ENCODE data around the gene ACAP1.
"Not testable (repeated sequence)": the region's sequence is repeated elsewhere in the genome, so short reads cannot be mapped to it uniquely, and the experiment has no call there.

The ACAP1 gene

GRCh38 chr17:7329997-7330637 is 6.2 kb upstream of the ACAP1 start:
- Mint-ChIP-seq H3K9me3 (no peaks in the 10 kb centered on the region), H3K4me1 (peaks cover 28% of the 10 kb centered on the region), H3K36me3 (peaks cover 3% of the 10 kb centered on the region), H3K27ac (peak overlapping the region; percentile 90), H3K4me3 (peak overlapping the region; percentile 97), H3K27me3 (no peaks in the 10 kb centered on the region)
- DNase-seq (ENCODE audit: low spot score in 2 of 2) = peak; percentile 64 to 80
- ATAC-seq (ENCODE audit: low read depth) = peak; percentile 59

GRCh38 chr17:7330638-7331015 is 5.7 kb upstream of the ACAP1 start:
- ATAC-seq (ENCODE audit: low read depth) (no peak), DNase-seq (ENCODE audit: low spot score in 2 of 2) (no peak)
- H3K4me1 Mint-ChIP-seq = peaks cover 33% of the 10 kb centered on the region
- H3K4me3 Mint-ChIP-seq = peak overlapping the region; percentile 97
- H3K9me3 Mint-ChIP-seq = no peaks in the 10 kb centered on the region
- H3K36me3 Mint-ChIP-seq = peaks cover 2% of the 10 kb centered on the region
- H3K27me3 Mint-ChIP-seq = no peaks in the 10 kb centered on the region
- no peak overlapping the region for H3K27ac Mint-ChIP-seq

GRCh38 chr17:7332111-7332510 is 4.2 kb upstream of the ACAP1 start:
- Mint-ChIP-seq H3K36me3 (peaks cover 2% of the 10 kb centered on the region), H3K27me3 (no peaks in the 10 kb centered on the region), H3K4me3 (peak overlapping the region; percentile 69), H3K27ac (peak overlapping the region; percentile 76), H3K9me3 (no peaks in the 10 kb centered on the region), H3K4me1 (peaks cover 41% of the 10 kb centered on the region)
- no peak for ATAC-seq (ENCODE audit: low read depth)
- DNase-seq (ENCODE audit: low spot score in 2 of 2) = no peak

GRCh38 chr17:7332600-7333069 is 3.7 kb upstream of the ACAP1 start:
- H3K36me3 Mint-ChIP-seq; H3K27me3 Mint-ChIP-seq; ATAC-seq (ENCODE audit: low read depth); H3K9me3 Mint-ChIP-seq: not testable (repeated sequence)
- Mint-ChIP-seq H3K4me1 (peaks cover 41% of the 10 kb centered on the region), H3K4me3 (peak overlapping the region; percentile 69), H3K27ac (peak overlapping the region; percentile 76)
- peak in 1 of 2 donors; percentile 42 for DNase-seq (ENCODE audit: low spot score in 2 of 2)

GRCh38 chr17:7334938-7335538 is 1.3 kb upstream of the ACAP1 start:
- ATAC-seq (ENCODE audit: low read depth) (no peak), DNase-seq (ENCODE audit: low spot score in 2 of 2) (no peak)
- H3K9me3 Mint-ChIP-seq = no peaks in the 10 kb centered on the region
- peaks cover 38% of the 10 kb centered on the region for H3K4me1 Mint-ChIP-seq
- H3K36me3 Mint-ChIP-seq = peaks cover 4% of the 10 kb centered on the region
- H3K27me3 Mint-ChIP-seq = no peaks in the 10 kb centered on the region
- peak overlapping the region; percentile 88 for H3K4me3 Mint-ChIP-seq
- peak overlapping the region; percentile 93 for H3K27ac Mint-ChIP-seq

- H3K27ac Mint-ChIP-seq = peak overlapping the region; percentile 93
- DNase-seq (ENCODE audit: low spot score in 2 of 2); H3K27me3 Mint-ChIP-seq; H3K9me3 Mint-ChIP-seq; ATAC-seq (ENCODE audit: low read depth); H3K36me3 Mint-ChIP-seq: not testable (repeated sequence)
- H3K4me3 Mint-ChIP-seq = peak overlapping the region; percentile 88
- peaks cover 40% of the 10 kb centered on the region for H3K4me1 Mint-ChIP-seq
Observed at GRCh38 chr17:7335765-7336164, 564 bp upstream of the ACAP1 start.

GRCh38 chr17:7337600-7337999 is 1.3 kb downstream of the ACAP1 start:
- H3K36me3 Mint-ChIP-seq = peaks cover 10% of the 10 kb centered on the region

GRCh38 chr17:7340179-7340578 is 3.9 kb downstream of the ACAP1 start:
- H3K27me3 Mint-ChIP-seq = no peaks in the 10 kb centered on the region
- H3K4me1 Mint-ChIP-seq = peaks cover 34% of the 10 kb centered on the region
- no peak overlapping the region for H3K27ac Mint-ChIP-seq
- no peaks in the 10 kb centered on the region for H3K9me3 Mint-ChIP-seq
- ATAC-seq (ENCODE audit: low read depth) (no peak), DNase-seq (ENCODE audit: low spot score in 2 of 2) (no peak)
- H3K4me3 Mint-ChIP-seq = no peak overlapping the region
- peaks cover 16% of the 10 kb centered on the region for H3K36me3 Mint-ChIP-seq

More at GRCh38 chr17:7337600-7337999, 1.3 kb downstream of the ACAP1 start:
- H3K4me3 Mint-ChIP-seq = peak overlapping the region; percentile 88
- not testable (repeated sequence) for H3K27me3 Mint-ChIP-seq; H3K9me3 Mint-ChIP-seq; DNase-seq (ENCODE audit: low spot score in 2 of 2)
- H3K27ac Mint-ChIP-seq = peak overlapping the region; percentile 93
- peaks cover 38% of the 10 kb centered on the region for H3K4me1 Mint-ChIP-seq
- peak; percentile 17 for ATAC-seq (ENCODE audit: low read depth)

- DNase-seq (ENCODE audit: low spot score in 2 of 2) = no peak
- H3K9me3 Mint-ChIP-seq = no peaks in the 10 kb centered on the region
- H3K4me3 Mint-ChIP-seq = no peak overlapping the region
- ATAC-seq (ENCODE audit: low read depth) = no peak
- peaks cover 24% of the 10 kb centered on the region for H3K4me1 Mint-ChIP-seq
- H3K36me3 Mint-ChIP-seq = peaks cover 17% of the 10 kb centered on the region
- no peaks in the 10 kb centered on the region for H3K27me3 Mint-ChIP-seq
- H3K27ac Mint-ChIP-seq = no peak overlapping the region
Observed at GRCh38 chr17:7341842-7342241, 5.5 kb downstream of the ACAP1 start.

GRCh38 chr17:7343250-7343649 is 6.9 kb downstream of the ACAP1 start:
- DNase-seq (ENCODE audit: low spot score in 2 of 2) = no peak
- no peaks in the 10 kb centered on the region for H3K27me3 Mint-ChIP-seq
- peaks cover 14% of the 10 kb centered on the region for H3K4me1 Mint-ChIP-seq
- peaks cover 22% of the 10 kb centered on the region for H3K36me3 Mint-ChIP-seq
- no peak overlapping the region for H3K4me3 Mint-ChIP-seq
- no peak for ATAC-seq (ENCODE audit: low read depth)
- H3K9me3 Mint-ChIP-seq = no peaks in the 10 kb centered on the region
- H3K27ac Mint-ChIP-seq = peak overlapping the region; percentile 47

- H3K36me3 Mint-ChIP-seq = peaks cover 15% of the 10 kb centered on the region
- ATAC-seq (ENCODE audit: low read depth) (no peak), DNase-seq (ENCODE audit: low spot score in 2 of 2) (no peak)
- H3K4me3 Mint-ChIP-seq = no peak overlapping the region
- H3K4me1 Mint-ChIP-seq = peaks cover 18% of the 10 kb centered on the region
- H3K27ac Mint-ChIP-seq = no peak overlapping the region
- no peaks in the 10 kb centered on the region for H3K9me3 Mint-ChIP-seq
- no peaks in the 10 kb centered on the region for H3K27me3 Mint-ChIP-seq
Observed at GRCh38 chr17:7346761-7347614, 10.7 kb downstream of the ACAP1 start.

GRCh38 chr17:7347630-7348477 is 11.5 kb downstream of the ACAP1 start:
- no peak overlapping the region for H3K27ac Mint-ChIP-seq
- DNase-seq (ENCODE audit: low spot score in 2 of 2) (no peak), ATAC-seq (ENCODE audit: low read depth) (no peak)
- H3K9me3 Mint-ChIP-seq = no peaks in the 10 kb centered on the region
- H3K27me3 Mint-ChIP-seq = no peaks in the 10 kb centered on the region
- peaks cover 15% of the 10 kb centered on the region for H3K36me3 Mint-ChIP-seq
- H3K4me3 Mint-ChIP-seq = no peak overlapping the region
- peaks cover 24% of the 10 kb centered on the region for H3K4me1 Mint-ChIP-seq

- Mint-ChIP-seq H3K27ac (peak overlapping the region; percentile 88), H3K4me1 (peaks cover 22% of the 10 kb centered on the region), H3K4me3 (no peak overlapping the region), H3K27me3 (no peaks in the 10 kb centered on the region), H3K36me3 (peaks cover 12% of the 10 kb centered on the region), H3K9me3 (no peaks in the 10 kb centered on the region)
- ATAC-seq (ENCODE audit: low read depth) = no peak
- no peak for DNase-seq (ENCODE audit: low spot score in 2 of 2)
Observed at GRCh38 chr17:7348478-7349242, 12.3 kb downstream of the ACAP1 start.
